GM19452 (cell line): Measurements from ENCODE around the gene SSH2.

Experiments used
- ATAC-seq: cut with Tn5 transposase; IDR thresholded peaks from one replicate; pipeline ENCODE4 v1.9.1; 2021; ENCODE audit not compliant: unreplicated experiment

Gene SSH2

DNA sequence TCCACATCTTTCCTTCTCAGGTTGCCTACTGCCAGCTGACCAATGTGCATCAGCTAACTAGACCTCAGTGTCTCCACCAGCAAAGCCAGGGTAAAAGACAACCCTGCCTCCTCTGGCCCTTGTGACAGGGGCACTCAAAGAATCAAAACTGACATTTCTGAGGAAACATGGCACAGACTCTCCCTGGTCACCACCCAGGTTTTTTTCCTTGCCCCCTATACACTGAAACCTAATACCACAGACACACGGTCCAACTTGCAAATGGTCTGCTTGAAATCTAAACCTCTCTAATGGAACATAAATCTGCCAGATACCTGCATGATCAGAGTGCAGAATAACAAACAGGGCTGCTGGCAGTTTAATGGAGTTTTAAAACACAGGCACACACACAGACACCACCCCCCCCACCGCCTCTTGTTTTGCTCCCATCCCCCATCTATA is 287.8 kb downstream of the SSH2 start:
- no peak for ATAC-seq

DNA sequence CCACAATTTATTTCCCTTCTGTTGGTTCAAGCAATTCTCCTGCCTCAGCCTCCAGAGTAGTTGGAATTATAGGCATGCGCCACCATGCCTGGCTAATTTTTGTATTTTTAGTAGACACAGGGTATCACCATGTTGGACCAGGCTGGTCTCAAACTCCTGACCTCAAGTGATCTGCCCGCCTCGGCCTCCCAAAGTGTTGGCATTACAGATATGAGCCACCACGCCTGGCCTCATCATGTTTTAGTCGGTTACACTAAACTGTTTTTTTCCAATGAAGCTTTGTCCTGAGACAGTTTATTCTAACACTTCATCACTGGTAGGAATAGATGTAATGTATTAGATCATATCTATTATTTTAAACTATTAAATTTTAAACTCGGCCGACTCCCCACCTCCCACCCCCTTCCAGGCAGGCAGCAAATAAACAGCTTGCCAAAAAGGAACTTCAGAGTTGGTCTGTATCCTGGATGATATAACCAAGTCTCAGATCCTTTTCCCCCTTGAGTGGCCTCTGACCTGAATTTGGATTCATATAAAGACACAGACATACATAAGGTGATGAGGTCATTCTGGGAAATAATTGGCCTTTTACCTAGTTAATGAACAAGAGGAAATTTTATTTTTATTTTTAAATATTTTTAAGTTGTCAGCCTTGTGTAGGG is 288.9 kb downstream of the SSH2 start:
- ATAC-seq, result no peak

DNA sequence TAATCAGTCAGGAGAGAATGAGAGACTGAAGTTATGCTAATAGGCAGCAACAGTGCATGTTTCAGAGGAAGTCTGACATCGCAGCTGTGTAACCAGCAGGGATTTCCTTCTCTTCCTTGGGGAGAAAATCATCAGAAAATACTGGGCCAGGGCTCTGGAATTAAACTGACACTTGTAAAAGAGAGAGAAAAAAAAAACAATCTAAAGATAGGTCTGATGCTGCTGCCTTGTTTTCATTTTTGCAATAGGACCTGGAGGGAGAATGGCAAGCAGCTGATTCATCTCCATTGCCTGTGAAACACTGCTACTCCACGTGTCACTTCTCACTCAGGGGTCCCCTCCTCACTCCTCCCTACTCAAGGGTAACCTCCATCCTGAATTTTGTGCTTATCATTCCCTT is 289.6 kb downstream of the SSH2 start:
- ATAC-seq, result no peak

DNA sequence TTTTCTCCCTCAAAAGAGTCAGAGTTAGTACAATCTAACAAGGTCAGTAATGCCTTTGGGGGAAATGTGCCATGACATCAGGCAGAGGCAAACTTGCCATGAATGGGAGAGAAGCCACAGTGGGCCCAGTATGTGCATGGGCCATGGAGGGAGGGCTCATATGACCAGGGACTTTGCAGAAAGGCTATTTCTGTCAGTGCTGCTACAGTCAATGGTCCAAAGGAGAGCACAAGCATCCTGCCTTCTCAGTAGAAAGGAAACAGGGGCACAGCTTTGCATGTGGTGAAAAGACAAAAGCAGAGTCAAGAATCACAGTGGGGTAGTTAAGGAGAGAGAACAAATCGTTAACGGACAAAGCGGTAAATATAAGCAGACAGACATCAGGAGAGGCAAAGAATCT is 296.1 kb downstream of the SSH2 start:
- no peak for ATAC-seq

DNA sequence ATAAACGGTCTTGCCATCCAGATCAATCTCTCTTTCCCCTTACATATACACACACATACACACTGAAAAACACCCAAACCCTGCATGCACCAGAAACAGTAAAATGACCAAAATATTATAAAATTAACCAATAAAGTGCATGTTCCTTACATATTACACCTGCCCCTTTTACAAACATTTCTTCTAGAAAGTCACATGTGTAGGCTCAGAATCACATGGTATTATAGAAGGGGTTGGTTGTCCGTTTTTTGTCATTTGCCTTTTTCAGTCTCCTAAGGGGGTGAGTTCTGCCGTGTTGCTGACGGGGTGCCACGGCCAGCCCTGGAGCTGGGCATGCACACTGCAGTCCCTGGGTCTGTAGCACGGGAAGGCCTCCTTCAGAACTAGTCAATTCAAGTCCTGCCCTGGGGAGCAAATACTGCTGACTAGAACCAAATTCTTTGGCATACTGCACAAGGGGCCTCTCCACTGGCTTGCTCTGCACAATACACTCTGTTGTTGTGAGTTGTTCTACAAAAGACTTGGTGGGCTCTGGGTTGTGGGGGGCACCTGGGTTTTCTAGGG is 299.3 kb downstream of the SSH2 start:
- no peak for ATAC-seq

DNA sequence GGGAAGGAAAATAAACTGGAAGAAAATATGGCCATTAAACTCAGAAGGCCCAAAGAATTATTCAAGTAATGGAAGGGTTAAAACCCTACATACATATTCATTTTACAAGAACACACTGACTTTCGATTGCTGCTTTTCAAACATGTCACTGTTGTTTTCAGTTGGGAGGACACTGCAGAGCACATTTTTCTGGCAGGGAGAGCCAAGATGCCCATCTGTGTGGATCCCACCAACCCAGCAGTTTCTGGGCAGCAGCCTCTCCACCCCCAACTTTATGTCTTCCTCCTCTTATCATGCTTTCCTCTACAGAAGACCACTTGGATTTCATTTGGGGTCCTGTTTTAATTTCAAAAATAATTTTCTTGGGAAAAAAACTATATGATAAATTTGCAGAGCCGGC is 300.2 kb downstream of the SSH2 start:
- ATAC-seq, result no peak

DNA sequence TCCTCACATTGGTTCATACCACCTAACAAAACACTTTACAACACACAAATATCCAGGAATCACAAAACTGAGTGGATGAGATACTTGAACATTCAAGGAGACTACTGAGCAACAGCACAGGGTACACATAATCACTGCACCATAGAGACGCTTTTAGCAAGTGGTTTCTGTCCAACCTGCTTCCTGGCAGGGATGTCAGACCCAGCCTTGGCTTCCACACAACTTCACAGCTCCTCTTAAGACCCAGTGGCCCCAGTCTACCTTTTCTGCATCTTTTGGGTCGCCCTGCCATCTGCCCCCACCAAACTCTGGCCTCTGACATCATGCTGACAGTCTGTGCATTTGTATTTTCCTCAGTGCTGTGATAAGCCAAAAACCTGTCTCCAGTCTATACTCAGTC is 301.4 kb downstream of the SSH2 start:
- no peak for ATAC-seq

DNA sequence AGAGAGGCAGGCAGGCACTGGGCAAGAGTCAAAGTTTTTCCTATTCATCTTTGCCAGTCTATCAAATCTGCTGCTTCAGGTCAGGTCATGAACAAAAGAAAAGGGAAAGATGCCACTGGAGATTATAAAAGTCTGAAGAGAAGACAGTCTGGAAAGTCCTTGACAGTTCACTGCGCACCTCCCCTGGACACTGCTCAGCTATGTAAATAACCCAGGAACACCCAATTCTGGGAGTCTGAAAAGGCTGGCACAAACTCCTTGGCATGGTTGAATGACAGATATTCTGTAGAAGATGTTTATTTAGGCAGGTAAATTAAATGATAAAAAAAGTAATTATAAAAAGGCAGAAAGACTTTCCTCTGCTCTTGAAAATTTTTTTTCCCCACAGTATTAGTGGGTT is 302.1 kb downstream of the SSH2 start:
- ATAC-seq, result no peak

DNA sequence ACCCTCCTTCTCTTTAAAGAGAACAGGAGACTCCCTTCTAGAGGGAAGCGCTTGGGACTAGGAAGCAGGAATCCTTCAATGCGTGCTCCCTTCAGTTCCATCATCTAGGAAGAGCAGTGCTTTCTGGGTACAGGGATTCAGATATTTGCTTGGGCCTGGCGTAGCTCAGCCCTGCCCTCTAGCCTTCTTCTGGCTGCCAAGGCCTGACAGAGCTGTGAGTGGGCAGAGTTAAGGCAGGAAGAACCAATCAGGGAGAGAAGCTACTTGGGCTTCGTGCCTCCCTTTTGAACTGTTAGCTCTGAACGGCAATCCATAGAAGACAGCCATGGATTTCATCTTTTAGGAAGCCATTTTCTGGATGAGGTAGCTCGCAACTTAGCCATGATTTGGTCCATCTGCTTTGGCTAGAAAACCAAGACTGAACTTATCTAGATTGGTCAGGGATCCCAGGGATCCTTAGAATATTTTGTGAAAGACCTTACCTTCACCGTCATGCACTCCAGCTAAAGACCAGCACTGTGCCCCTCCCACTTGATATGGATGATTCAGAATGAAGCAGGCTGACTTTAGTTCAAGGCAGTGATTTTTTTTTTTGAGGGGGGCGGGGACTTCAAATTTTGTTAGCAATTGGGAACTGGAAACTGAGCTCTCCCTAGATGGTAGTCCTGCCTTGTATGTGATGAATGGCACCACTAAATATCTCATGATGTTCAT is 304.8 kb downstream of the SSH2 start:
- no peak for ATAC-seq

DNA sequence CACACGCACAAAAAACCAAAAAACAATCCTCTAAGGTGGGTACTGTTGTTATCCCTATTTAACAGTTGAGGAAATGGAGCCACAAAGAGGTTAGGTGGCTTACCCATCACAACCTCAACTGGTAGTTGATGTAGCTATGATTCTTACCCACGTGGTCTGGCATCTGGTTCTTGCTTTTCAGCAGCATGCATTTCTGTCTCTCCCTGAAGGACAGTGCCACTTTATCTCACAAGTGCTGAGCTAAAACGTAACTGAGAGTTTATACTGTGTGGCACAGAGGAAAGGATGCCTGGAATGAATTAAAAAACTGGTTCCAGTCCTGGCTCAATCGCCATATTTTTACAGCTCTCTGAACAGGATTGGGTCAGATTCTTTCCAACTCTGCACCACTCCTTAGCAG is 305.4 kb downstream of the SSH2 start:
- ATAC-seq, result no peak

DNA sequence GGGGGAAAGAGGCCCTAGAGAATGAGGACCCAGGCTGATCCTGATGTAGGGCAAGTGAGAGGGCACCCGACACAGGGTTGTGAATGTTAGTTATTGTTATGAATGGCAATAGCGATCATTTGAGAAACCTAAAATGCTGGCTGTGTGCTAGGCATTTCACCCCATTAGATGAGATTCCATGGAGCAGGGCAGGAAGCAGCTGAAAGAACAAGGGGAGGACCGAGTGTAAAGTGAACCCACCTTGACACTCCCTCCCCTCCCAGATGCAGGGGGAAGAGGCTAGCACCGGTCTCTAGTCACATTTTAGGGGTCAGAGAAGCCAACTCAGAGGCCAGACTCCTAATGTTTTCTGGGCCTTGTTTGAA is 306.8 kb downstream of the SSH2 start:
- ATAC-seq, result no peak

DNA sequence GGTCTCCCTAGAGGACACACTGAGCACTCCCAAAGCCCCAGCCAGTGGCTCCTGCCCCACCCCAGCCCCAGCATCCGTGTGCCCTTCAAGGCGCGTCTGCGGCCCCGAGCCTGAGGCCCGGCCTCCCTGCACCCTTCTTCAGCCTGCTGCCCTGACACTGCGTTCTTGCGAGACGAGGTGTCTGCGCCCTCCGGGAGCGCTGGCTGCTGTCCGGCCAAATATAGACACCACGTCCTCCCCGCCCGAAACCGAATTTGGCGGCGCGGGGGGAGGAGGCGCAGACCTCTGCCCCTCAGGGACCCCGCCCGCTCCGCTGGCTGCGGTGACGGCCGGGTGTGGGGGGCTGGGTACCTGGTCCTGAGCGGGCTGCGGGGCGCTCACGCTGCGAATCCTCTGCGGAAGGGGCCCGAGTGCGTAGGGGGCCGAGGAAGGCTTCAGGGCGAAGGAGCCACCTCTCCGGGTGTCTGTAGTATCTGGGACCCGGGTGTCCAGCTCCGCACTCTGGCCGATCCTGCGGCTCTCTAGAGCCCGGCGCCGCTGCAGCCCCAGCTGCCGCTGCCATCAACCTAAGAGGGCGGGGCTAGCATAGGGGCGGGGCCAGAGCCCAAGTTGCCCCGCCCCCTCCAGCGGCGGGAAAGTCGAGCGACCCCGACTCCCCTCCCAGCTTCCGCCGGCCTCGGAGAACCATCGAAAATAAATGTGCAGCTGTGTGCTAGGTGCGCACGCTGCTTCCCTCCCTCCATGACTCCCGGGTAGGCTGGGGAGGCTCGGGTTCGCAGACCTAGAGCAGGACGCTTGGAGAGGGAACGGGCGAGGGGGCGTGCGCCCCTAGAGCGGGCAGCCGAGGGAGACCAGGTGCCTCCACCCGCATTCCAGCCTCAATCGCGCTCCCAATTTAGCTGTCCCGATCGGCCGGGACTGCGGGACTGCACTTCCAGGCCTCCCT is 307.4 kb downstream of the SSH2 start, which contains the start of gene CORO6:
Gene CORO6 (minus strand): TSS at position 576 of the 946 bp plus-strand sequence. CDS start 1,491 bp downstream, outside the sequence.
- peak; percentile 50 for ATAC-seq

DNA sequence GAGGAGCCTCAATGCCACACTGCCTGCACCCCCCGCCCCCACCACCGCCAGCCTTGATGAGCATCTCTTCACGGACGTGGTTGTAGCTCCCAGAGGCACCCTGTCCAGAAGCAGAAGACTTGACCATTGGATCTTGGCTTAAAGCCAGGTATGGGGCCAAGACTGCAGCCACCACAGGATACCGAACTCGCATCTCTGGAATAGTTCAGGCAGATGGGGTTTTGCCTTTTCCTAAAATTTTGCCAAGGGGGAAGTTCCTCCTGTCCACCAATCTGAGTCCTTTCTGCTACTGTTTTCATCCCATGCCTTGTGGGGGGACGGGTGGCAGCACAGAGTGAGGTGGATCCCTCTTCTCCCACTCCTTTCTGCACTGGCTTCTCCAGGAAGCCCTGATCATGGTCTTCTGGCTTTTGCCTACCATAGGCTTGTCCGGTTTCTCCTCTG is 308.3 kb downstream of the SSH2 start:
- no peak for ATAC-seq

DNA sequence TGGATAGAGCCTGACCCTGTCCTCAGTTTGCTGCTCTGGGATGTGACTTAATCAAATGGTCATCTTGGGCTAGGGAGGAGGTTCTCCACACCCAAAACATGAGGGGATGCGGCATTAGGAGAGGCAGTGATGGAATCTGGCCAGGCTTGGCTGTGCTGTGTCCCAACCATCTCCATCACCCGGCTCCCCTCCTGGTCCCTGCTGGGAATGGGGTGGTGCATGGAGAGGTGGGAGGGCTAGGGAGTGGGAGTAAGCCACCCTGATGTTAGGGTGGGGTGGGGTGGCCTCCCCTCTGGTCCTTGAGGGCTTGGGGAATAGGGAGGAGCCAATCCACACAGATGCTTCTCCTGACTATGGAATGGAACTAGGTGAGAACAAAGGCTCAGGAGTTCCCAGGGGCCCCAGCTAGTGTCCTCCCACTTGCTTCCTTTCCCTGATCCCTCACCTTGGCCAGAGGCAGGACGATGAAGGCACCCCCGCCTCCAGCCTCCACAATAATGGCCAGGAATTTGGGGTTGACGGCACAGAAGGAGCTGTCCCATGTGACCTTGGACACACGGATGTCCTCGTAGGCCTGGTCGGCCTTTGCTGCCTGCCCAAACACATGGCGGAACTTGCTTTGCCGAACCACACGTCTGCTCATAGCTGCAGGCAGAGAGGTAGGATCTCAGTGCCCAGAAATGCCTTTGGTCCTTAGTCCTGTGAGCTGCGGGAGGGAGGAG is 309.1 kb downstream of the SSH2 start:
- ATAC-seq, result no peak

DNA sequence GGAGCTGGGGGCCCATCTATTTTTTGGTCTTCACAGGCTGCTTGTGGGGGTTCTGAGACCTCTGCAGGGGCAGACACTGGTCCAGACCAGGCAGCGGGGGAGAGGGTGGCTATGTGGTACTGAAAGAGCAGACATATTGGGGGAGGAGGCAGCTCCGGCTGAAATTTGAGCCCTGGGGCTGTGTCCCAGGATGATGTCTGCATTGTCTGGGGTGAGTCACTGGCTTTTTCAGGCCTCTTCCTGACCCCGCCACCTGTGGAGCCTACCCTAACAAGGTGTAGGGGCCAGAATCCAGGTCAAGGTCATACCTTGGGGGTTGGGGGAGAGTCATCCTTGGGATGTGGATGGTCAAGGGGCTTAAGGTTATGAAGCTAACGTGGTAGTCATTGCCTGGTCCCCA is 309.8 kb downstream of the SSH2 start:
- ATAC-seq, result no peak

DNA sequence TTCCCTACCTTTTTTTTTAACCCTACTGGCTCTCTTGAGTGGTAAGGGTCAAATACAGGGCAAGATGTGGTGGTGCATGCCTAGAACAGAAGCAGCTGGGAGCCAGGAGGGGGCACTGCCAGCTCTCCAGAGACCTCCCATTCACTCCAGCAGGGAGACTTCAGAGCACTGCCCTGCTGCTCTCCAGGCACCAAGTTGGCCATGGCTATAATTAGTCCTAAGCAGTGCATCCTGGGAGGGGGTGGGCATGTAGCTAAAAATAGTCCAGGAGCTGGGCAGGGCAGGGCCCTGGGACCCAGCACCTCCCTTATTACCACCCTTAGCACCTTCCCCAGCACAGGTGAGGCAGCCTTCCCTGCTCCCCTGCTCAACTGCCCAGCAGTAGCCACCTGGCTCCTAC is 310.8 kb downstream of the SSH2 start:
- no peak for ATAC-seq

DNA sequence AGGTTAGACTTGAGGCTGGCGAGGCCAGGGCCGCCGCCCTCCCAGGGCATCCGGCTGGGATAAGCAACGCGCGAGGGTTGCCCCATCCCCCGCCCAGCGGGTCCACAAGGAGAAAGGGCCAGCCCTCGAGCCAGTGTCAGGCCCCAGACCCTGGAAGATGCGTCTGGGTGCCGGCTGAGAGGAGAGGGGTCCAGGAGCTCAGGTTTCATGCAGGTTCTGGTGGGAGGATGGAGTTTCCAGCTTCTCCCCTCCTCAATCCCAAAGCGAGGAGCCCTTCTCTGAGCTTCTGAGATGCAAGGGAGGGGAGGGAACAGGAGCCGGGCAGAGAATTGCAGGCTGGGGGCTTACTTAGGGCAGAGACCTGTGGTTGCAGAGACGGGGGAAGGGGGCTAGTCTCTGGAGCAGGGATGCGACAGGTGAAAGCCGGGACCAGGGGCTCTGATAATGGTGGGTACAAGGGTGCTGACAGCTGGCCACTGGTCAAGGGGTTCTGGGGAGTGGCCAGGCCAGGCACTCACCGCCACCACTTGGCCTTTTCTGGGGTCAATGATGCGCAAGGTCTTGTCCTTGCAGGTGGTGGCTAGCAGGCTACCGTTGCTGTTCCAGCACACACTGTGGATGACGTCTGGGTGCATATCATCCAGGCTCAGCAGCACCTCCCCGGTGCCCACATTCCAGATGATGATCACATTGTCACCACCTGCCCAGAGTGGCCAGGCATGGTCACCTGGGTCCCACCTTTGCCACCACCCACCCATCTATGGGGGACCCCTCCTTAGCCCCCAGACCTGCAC is 311.6 kb downstream of the SSH2 start:
- no peak for ATAC-seq

DNA sequence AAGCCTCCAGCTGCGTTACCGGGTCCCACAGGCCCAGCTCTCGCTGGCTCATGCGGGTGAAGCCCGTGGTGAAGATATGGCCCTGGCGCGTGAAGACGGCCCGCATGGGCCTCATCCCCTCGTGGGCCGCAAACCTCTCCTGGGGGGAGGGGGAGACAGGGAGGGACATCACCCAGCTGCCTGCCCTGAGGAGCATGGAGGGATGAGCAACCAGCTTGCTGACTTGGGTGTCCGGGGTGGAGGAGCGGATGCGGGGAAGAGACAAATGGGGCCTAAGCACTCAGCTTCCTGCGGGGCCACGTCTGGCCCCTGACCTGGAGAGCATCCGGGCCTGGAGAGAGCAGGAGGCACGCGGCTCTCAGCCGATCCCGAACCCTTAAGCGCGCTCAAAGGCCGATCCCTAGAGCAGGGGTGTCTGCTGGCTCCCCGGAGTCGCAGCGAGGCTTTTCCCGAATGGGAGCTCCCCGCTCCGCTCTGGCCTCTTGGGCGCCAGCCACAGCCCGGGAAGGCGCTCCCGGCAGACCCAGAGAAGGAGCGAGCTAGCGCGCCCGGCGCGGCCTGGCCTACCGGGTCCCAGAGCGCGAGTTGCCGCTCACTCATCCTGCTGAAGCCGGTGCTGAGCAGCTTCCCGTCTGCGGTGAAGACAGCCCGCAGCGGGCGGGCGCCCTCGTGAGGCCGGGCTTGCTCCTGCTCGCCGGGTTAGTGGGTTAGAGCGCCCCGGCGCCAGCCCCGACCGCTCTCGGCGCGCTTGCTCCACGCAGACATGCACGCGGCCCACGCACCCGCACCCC is 312.4 kb downstream of the SSH2 start:
- ATAC-seq, result no peak

DNA sequence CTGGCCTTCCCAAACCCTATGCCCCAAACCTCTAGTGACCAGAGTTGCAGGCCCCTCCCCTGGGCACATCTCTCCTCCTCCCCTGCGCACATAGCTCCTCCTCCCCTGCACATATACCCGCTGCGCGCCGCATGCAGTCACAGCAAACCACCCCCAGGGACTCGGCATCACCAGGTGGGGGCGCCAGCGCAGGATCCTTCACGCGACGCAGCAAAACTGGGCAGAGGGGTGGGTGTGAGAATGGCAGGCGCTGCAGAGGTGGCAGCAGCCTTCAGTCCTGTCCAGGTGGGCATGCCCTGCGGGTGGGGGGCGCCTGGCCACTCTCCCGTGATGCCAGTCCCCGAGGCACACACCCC is 312.9 kb downstream of the SSH2 start:
- ATAC-seq, result no peak
